ENCODE results near the gene D2HGDH.
"Not testable (repeated sequence)": the region's sequence is repeated elsewhere in the genome, so short reads cannot be mapped to it uniquely, and the experiment has no call there.

The D2HGDH gene

DNA sequence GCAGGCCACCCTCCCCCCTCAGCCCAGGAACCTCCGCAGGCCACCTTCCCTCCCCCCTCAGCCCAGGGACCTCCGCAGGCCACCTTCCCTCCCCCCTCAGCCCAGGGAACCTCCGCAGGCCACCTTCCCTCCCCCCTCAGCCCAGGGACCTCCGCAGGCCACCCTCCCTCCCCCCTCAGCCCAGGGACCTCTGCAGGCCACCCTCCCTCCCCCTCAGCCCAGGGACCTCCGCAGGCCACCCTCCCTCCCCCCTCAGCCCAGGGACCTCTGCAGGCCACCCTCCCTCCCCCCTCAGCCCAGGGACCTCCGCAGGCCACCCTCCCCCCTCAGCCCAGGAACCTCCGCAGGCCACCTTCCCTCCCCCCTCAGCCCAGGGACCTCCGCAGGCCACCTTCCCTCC is 71.8 kb downstream of the D2HGDH start:
- not testable (repeated sequence) for DNase-seq (ENCODE audit: low read depth in 2 of 2, low spot score in 1 of 2)

GRCh38 chr2:241808051-241808720 is 73.8 kb downstream of the D2HGDH start:
- no peak for DNase-seq (ENCODE audit: low read depth in 2 of 2, low spot score in 1 of 2)

DNA sequence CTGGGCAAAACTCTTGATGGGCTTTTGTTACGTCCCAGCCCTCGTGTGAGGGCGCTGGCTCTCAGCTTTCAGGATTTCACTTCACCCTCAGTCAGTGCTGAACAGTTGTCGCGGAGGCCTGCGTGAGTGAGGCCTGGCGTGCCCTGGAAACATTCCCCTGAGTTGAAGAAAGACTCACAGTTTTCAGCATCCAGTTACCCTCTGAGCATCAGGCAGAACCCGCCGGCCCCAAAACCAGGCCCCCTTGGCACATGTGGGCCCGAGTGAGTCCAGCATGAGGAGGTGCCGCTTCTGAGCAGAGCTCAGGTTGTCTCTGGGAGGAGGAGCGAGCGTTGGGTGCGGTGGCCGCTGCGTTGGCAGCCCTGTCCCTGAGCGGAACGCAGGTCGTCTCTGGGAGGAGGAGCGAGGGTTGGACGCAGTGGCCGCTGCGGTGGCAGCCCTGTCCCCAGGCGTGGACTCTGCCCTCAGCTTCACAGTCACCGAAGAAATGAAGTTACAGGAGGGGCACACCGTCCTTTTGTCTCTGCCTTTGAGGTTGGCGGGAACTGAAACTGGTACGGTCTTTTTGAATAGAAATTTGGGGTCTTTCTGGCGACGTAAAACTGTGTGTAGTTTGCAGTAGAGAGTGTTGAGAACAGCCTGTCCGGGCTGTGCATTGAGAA is 74.4 kb downstream of the D2HGDH start, which contains the start of gene NEU4:
TSS of gene NEU4 (plus strand) at position 473 of the 662 bp plus-strand sequence. CDS start 5,292 bp downstream, outside the sequence.
- no peak for DNase-seq (ENCODE audit: low read depth in 2 of 2, low spot score in 1 of 2)

DNA sequence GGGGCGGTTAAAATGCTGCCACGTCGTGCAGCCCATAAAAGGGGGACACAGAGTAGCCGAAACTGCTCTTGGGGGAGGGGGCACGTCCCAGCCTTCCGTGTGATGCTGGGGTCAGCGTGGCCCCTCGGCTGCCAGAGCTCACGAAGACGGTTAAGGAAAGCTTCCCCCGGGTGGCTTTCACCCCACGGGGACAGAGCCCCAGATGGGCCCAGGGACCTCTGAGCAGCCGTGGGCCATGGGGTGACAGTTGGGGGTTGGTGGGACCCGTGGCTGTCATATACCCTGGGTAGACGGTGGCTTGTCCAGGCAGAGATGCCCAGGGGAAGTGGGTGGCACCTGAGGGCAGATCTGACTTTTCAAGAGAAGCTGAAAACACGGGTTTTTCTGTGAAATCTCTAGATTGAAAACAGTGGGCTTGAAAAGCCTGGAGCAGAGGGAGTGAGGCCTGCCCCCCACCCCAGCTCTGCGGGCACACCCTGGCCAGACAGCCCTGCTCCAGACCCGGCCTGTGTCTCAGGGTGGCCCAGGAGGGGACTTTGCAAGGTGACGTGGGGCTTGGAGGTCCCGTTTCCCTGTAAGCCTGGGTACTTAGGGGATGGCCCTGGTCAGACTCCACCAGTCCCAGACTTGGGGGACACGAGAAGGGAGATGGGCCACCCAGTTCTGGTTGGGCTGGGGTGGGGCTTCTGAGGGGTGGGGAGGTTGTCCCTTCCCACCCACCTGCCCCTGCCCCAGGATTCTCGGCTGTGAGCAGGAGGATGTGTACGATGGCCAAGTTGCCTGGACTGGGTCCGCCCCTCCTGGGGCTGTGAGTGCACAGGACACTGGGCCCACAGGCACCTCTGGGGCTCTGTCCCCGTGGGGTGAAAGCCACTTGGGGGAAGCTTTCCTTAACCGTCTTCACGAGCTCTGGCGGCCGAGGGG is 75.2 kb downstream of the D2HGDH start:
- DNase-seq (ENCODE audit: low read depth in 2 of 2, low spot score in 1 of 2): no peak

DNA sequence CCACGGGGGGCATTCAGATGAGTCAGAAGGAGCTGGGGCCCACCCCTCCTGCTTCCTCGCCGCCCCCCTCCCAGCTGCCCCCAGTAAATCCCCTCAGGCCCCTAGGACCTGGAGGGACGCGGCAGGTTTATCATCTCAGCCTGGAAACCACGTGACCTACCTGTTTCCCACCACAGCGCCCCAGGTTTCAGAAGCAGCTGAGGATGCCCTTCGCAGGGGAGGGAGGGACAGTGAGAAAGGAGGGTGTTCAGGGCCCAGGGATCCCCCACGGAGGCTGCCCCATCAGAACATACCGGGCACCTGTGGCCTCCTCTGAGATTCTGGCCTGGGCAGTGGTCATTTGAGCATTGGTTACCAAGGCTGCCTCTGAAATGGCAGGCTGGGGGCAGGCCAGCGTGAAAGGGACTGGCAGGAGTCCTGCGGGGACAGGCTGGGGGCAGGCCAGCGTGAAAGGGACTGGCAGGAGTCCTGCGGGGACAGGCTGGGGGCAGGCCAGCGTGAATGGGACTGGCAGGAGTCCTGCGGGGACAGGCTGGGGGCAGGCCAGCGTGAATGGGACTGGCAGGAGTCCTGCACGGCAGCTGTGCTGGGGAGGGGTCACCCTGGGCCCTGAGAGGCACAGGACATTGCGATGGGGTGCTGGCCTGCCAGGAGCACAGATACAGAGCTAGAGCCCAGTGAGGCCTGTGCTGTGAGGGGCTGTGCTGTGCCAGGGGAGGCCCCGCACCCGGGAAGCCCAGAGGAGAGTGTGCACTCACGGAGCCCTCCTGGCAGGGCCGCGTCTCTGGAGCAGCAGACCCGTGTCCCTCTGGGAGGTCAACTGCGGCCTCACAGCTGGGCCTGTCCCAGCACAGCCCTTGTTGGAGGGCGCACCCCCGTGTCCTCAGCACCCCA is 76.1 kb downstream of the D2HGDH start:
- no peak for DNase-seq (ENCODE audit: low read depth in 2 of 2, low spot score in 1 of 2)

- no peak for DNase-seq (ENCODE audit: low read depth in 2 of 2, low spot score in 1 of 2)
Measured at GRCh38 chr2:241811201-241811951, 76.9 kb downstream of the D2HGDH start.

- DNase-seq (ENCODE audit: low read depth in 2 of 2, low spot score in 1 of 2): no peak
Measured at GRCh38 chr2:241811952-241812729, 77.7 kb downstream of the D2HGDH start.

- DNase-seq (ENCODE audit: low read depth in 2 of 2, low spot score in 1 of 2): no peak
Measured at GRCh38 chr2:241812730-241813643, 78.6 kb downstream of the D2HGDH start.

DNA sequence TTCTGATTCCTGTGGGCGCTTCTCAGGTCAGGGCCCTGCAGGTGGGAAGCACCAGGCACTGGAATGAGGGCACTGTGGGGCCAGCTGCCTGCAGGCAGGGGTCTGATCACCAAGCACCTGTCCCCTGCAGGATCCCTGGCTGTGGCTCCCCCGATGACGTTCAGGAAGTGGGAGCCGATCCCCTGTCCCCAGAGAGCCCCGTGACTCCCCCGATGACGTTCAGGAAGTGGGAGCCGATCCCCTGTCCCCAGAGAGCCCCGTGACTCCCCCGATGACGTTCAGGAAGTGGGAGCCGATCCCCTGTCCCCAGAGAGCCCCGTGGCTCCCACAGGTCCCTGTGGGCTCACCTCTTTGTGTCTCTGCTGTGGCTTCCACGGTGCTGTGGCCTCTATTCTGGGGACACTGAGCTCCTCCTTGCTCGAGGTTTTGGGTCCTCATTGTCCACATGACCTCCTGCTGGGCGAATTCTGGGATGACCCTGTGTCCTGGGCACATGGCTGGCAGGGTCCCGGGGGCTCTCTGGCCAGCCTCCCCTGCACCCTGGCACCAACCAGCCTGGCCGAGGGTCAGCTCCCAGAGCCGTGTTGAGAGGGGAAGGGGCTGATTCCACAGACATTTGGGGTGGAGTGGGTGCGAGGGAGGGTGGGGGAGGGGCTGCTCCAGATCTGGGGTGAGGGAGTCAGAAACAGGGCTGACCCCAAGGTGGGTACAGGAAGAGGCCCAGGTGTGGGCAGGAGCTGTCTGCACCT is 79.4 kb downstream of the D2HGDH start:
- DNase-seq (ENCODE audit: low read depth in 2 of 2, low spot score in 1 of 2): no peak

DNA sequence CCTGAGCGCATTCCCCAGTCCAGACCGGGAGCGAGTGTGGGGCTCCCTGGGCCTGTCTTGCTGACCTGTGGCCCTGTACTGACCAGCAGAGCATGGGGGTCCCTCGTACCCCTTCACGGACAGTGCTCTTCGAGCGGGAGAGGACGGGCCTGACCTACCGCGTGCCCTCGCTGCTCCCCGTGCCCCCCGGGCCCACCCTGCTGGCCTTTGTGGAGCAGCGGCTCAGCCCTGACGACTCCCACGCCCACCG is 79.9 kb downstream of the D2HGDH start:
- DNase-seq (ENCODE audit: low read depth in 2 of 2, low spot score in 1 of 2): no peak

DNA sequence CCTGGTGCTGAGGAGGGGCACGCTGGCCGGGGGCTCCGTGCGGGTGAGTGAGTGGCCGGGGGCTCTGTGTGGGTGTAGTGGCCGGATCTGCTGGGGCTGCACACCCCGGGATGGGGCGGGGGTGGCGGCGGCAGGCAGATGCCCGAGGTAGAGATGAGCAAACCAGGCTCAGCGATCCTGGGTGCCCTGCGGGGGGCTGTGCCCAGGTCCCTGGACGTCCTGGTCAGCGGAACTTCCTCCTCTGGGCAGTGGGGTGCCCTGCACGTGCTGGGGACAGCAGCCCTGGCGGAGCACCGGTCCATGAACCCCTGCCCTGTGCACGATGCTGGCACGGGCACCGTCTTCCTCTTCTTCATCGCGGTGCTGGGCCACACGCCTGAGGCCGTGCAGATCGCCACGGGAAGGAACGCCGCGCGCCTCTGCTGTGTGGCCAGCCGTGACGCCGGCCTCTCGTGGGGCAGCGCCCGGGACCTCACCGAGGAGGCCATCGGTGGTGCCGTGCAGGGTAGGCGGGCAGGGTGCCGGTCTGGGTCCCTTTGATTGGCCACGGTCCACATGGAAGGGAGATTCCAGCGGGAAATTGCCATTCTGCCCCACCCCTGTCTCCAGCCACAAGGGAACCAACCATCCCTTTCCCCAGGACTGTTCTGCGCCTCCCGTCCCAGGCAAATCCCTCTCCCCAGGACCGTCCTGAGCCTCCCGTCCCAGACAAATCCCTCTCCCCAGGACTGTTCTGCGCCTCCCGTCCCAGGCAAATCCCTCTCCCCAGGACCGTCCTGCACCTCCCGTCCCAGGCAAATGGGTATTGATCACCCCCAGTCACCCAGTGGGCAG is 80.4 kb downstream of the D2HGDH start:
- no peak for DNase-seq (ENCODE audit: low read depth in 2 of 2, low spot score in 1 of 2)

DNA sequence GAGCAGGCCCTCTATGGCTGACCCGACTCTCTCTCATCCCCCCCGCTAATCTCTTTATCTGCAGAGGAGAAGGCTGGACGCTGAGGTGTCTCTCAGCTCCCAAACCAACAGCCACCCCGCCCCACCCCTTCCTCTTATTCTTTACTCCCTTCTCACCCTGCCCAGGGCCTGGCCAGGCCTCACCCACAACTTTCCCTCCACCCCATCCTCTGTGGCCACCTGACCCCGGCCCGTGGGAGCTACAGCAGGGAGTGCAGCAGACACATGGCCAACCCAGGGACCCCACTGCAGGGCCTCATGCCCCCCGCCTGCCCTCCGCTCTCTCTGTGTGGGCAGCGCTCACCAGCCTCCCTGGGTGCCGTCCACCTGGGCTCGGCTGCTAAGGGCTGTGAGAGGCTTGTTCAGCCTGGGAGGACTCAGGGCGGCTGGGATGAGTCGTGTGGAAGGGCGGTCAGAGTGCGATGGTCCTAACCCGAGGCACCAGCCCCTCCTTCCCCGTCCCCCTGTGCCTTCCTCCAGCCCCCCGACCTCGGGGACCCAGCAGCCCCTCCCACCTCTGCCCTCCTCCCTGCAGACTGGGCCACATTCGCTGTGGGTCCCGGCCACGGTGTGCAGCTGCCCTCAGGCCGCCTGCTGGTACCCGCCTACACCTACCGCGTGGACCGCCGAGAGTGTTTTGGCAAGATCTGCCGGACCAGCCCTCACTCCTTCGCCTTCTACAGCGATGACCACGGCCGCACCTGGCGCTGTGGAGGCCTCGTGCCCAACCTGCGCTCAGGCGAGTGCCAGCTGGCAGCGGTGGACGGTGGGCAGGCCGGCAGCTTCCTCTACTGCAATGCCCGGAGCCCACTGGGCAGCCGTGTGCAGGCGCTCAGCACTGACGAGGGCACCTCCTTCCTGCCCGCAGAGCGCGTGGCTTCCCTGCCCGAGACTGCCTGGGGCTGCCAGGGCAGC is 81.3 kb downstream of the D2HGDH start:
- DNase-seq (ENCODE audit: low read depth in 2 of 2, low spot score in 1 of 2): no peak

- DNase-seq (ENCODE audit: low read depth in 2 of 2, low spot score in 1 of 2): no peak
Measured at GRCh38 chr2:241816431-241817121, 82.1 kb downstream of the D2HGDH start.

DNA sequence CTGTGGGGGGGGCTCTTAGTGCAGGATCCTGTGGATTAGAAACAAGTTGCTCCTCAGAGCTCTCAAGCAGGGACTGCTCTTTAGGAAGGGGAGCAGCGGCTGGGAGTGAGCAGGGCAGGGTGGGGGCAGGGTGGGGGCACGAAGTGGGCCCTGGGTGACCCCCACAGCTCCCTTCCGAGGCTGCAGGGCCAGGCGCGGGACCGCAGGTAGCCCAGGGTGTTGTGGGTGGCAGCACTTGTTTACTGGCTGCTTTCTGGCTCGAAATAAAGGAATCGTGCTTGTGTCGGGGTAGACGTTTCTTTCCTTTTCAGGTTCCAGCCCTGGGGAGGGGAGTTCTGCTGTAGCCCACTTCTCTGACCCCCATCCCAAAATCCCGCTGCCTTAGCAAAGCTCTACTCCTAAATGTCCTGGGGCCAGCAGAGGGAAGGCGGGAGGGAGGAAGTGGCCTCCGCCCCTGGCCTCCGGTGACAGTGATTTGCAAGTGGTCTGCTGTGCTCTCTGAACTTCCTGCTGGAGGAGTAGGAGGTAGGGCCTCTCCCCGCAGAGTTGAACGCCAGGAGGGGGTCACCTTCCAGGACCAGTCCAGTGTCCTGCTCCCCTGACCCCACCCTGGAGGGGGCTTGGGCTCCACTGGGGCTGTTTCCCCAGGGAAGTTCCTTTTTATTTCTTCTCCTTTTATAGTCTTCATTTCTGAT is 82.8 kb downstream of the D2HGDH start:
- no peak for DNase-seq (ENCODE audit: low read depth in 2 of 2, low spot score in 1 of 2)

GRCh38 chr2:241817821-241818215 is 83.4 kb downstream of the D2HGDH start:
- not testable (repeated sequence) for DNase-seq (ENCODE audit: low read depth in 2 of 2, low spot score in 1 of 2)

All from stimulated activated CD8-positive, alpha-beta memory T cell treated with anti-CD3 and anti-CD28 coated beads, Interleukin-4, amount 100 ng/mL, for 1 hour (primary cell).